Measurements from ENCODE around the gene POLR3B. TPM values are rescaled to one million over a fixed set of nuclear protein-coding genes. Genes with fewer than 3 reads are reported as not detected.

The POLR3B gene
- total and polyA plus RNA-seq, 10 of the 15 experiments (the other 5 are each of a cell fraction or from before 2014, with no cell fraction given): 2.3 to 10.5 (median 8.0) TPM

- no peak for TF ChIP-seq FOXK2 (IDR thresholded peaks at IDR 0.05)
- no peak for TF ChIP-seq ATF3 (IDR thresholded peaks at IDR 0.05; ENCODE audit: borderline replicate concordance, extremely low read depth, low read depth, low read length)
- no peak for TF ChIP-seq IKZF2 (IDR thresholded peaks at IDR 0.05)
Measured at GRCh38 chr12:106310687-106311086, 46.9 kb upstream of the POLR3B start (continued).

GRCh38 chr12:106311139-106311538 lies 46.4 kb upstream of the POLR3B start:
- no peaks in the 10 kb centered on the region for H3K9me3 ChIP-seq (replicated peaks; ENCODE audit: control insufficient read depth, insufficient read depth, low read length)
- POLR2A ChIA-PET: no interaction called here
- TF ChIP-seq SIN3A (IDR thresholded peaks at IDR 0.05; ENCODE audit: low read depth, low read length) (no peak), RFX5 (IDR thresholded peaks at IDR 0.05; ENCODE audit: low read depth, low read length) (no peak), MEF2A (IDR thresholded peaks at IDR 0.05; ENCODE audit: insufficient read depth, low read depth, low read length) (no peak), SMAD1 (IDR thresholded peaks at IDR 0.05; ENCODE audit: low read depth, partially characterized antibody) (no peak), MTA2 (IDR thresholded peaks at IDR 0.05; ENCODE audit: low read depth) (no peak), SRF (IDR thresholded peaks at IDR 0.05; ENCODE audit: low read depth in 2 of 2, low read length in 2 of 2) (no peak), MLLT1 (IDR thresholded peaks at IDR 0.05) (no peak), RAD51 (IDR thresholded peaks at IDR 0.05) (no peak), USF2 (IDR thresholded peaks at IDR 0.05; ENCODE audit: borderline replicate concordance, low read depth, low read length) (no peak), PRDM15 (CRISPR knock-in tag; IDR thresholded peaks at IDR 0.05) (no peak), NFIC (IDR thresholded peaks at IDR 0.05; ENCODE audit: low read depth, low read length) (no peak), PML (IDR thresholded peaks at IDR 0.05; ENCODE audit: low read length) (no peak), ELK1 (IDR thresholded peaks at IDR 0.05; ENCODE audit: low read depth, low read length) (no peak), RELA (IDR thresholded peaks at IDR 0.05; ENCODE audit: borderline replicate concordance, partially characterized antibody) (no peak)
- DNase-seq (ENCODE audit: low read depth, low spot score): no peak
- CTCF ChIA-PET: no interaction called here
- WGBS (ENCODE audit: insufficient coverage, insufficient replicate concordance, low lambda C conversion rate, missing lambda C conversion rate): 28% methylated on average over 8 of the region's 8 CpGs
- H3K27ac ChIP-seq (ENCODE audit: control insufficient read depth, insufficient read depth): no peak overlapping the region
- H3K9ac ChIP-seq (ENCODE audit: control insufficient read depth, insufficient read depth, low read length): no peak overlapping the region
- H4K20me1 ChIP-seq (ENCODE audit: control insufficient read depth, insufficient read depth): no peaks in the 10 kb centered on the region
- SMC1A ChIA-PET (ENCODE audit: uncharacterized antibody, unreplicated experiment): interaction anchor here (1.3 kb wide), 1 partner anchor 15 kb away, joined by 4 read pairs; no protein-coding TSS in a partner anchor
- H3K4me1 ChIP-seq (ENCODE audit: control insufficient read depth, insufficient read depth, low read length): 0 out of 2 replicates have a peak, but pooled peaks cover 3% of the 10 kb centered on the region
- in situ Hi-C loops (cut with MboI) (no loop called here), intact Hi-C loops (cut with micrococcal nuclease; ENCODE audit: unreplicated experiment) (no loop called here)
- H2AFZ ChIP-seq (ENCODE audit: control insufficient read depth, low read depth, low read length): no peak overlapping the region
- no TSS peak for BruUV-seq (replicated peaks)
- H3K36me3 ChIP-seq (ENCODE audit: control insufficient read depth in 2 of 2, insufficient read depth in 2 of 2, low read length in 1 of 2): no peaks in the 10 kb centered on the region
- no peak overlapping the region for H3K4me3 ChIP-seq
- no peak for ATAC-seq
- no peaks in the 10 kb centered on the region for H3K79me2 ChIP-seq (ENCODE audit: control insufficient read depth, insufficient read depth, low read length)
- H3K27me3 ChIP-seq (replicated peaks in 1 of 2; ENCODE audit: control insufficient read depth in 2 of 2, insufficient read depth in 2 of 2, low read length in 1 of 2): no peaks in the 10 kb centered on the region
- RAD21 ChIA-PET (ENCODE audit: unreplicated experiment): no interaction called here
- no peak for FAIRE-seq
- no peak overlapping the region for H3K4me2 ChIP-seq (ENCODE audit: control insufficient read depth, insufficient read depth)

Data from GM12878 (cell line).